Measurements from ENCODE around the gene PCDHGC3.

PCDHGC3 gene

GRCh38 chr5:141485321-141486055 is 9.7 kb downstream of the PCDHGC3 start:
- no peak for DNase-seq

- no peak for DNase-seq
Measured at GRCh38 chr5:141486091-141486490, 10.3 kb downstream of the PCDHGC3 start.

- DNase-seq: no peak
Measured at GRCh38 chr5:141487131-141487530, 11.4 kb downstream of the PCDHGC3 start.

GRCh38 chr5:141488591-141489561 is 13.1 kb downstream of the PCDHGC3 start, which contains the start of gene PCDHGC5:
Gene PCDHGC5 (plus strand): TSS chr5:141489081. CDS start chr5:141489241, 160 bp downstream.
- no peak for DNase-seq

- no peak for DNase-seq
Measured at GRCh38 chr5:141489841-141490240, 14.1 kb downstream of the PCDHGC3 start.

GRCh38 chr5:141490271-141490670 is 14.5 kb downstream of the PCDHGC3 start:
- no peak for DNase-seq

GRCh38 chr5:141490771-141491170 is 15.0 kb downstream of the PCDHGC3 start:
- DNase-seq: no peak

- DNase-seq: no peak
Measured at GRCh38 chr5:141491323-141492167, 15.8 kb downstream of the PCDHGC3 start.

GRCh38 chr5:141492168-141492885 is 16.6 kb downstream of the PCDHGC3 start:
- no peak for DNase-seq

GRCh38 chr5:141493500-141494422 is 18.0 kb downstream of the PCDHGC3 start:
- DNase-seq: no peak

- DNase-seq: no peak
Measured at GRCh38 chr5:141494761-141495452, 19.1 kb downstream of the PCDHGC3 start.

GRCh38 chr5:141495453-141495811 is 19.7 kb downstream of the PCDHGC3 start:
- DNase-seq: no peak

GRCh38 chr5:141496038-141496437 is 20.3 kb downstream of the PCDHGC3 start:
- no peak for DNase-seq

GRCh38 chr5:141501761-141502160 is 26.0 kb downstream of the PCDHGC3 start:
- DNase-seq: no peak

GRCh38 chr5:141503681-141504080 is 27.9 kb downstream of the PCDHGC3 start:
- DNase-seq: no peak

GRCh38 chr5:141504216-141504615 is 28.4 kb downstream of the PCDHGC3 start:
- no peak for DNase-seq

GRCh38 chr5:141506381-141507155 is 30.8 kb downstream of the PCDHGC3 start:
- no peak for DNase-seq

- DNase-seq: no peak
Measured at GRCh38 chr5:141507387-141508091, 31.8 kb downstream of the PCDHGC3 start.

- DNase-seq: no peak
Measured at GRCh38 chr5:141508440-141508797, 32.7 kb downstream of the PCDHGC3 start.

Measured in NCI-H1105 (cell line).